Brain pericyte (primary cell): Measurements from ENCODE around the gene LRRC37A.
"Not testable (repeated sequence)": the region's sequence is repeated elsewhere in the genome, so short reads cannot be mapped to it uniquely, and the experiment has no call there.

Experiments used
- DNase-seq: peaks from one replicate; pipeline ENCODE4 v3.0.0-alpha.2; 2012; ENCODE audit warnings: low read depth, low spot score

Gene LRRC37A

DNA sequence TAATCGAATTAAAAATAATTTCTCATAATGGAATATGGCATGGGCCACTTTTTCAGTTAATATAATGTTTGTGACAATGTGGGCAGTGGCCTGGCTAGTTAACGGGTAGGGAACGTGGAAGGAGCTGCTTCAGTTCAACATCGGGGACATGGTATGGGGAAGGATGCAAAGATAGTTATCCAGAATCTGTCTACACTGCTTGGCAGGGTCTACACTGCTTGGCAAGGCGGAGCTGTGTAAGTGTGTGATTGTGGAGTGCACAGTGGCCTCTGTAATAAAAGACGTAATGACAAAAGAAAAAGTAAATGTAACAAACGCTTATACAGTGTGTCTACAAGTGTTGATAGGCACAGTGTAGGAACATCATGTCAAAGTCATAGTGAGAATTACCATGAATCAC, 7.3 kb upstream of the LRRC37A start:
- DNase-seq, result not testable (repeated sequence)

DNA sequence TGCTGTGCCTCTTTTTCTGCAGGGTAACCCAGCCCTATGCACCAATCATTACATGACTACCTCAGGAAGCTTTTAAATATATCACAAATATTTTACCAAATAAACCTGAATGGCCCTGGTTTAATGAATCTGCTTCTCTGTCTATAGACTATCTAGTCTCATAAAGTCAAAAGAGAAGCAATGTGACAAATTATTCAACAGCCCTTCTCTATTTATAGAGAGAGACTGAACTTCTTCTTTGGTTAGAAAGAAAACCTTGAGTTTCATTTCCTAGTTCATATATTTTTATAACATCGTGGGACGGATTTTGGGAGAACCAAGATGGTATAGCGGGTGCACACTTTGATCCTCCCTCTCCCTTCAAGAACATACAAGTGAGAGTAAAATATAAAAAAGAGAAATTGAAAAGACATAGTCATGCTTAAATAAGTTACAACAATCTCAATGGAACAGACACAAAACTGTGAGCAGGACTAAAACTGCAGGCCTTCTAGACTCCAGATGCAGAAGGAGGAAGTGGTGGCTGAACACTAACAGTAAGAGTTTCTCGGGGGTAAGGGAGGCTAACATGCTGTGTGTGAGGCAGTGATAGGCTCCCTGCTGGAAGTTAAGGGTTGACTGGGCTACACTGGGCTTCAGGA, 3.9 kb upstream of the LRRC37A start:
- not testable (repeated sequence) for DNase-seq

DNA sequence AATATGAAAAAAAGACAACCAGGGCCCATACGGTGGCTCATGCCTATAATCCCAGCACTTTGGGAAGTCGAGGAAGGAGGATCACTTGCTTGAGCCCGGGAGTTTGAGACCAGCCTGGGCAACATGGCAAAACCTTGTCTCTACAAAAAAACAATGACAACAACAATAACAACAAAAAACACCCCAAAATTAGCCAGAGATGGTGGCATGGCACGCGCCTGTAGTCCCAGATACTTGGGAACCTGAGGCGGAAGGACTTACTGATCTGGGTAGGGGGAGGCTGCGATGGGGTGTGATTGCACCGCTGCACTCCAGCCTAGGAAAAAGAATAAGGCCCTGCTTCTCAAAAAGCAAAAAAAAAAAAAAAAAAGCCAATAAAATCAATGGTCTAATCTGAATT, 3.3 kb upstream of the LRRC37A start:
- DNase-seq, result not testable (repeated sequence)

DNA sequence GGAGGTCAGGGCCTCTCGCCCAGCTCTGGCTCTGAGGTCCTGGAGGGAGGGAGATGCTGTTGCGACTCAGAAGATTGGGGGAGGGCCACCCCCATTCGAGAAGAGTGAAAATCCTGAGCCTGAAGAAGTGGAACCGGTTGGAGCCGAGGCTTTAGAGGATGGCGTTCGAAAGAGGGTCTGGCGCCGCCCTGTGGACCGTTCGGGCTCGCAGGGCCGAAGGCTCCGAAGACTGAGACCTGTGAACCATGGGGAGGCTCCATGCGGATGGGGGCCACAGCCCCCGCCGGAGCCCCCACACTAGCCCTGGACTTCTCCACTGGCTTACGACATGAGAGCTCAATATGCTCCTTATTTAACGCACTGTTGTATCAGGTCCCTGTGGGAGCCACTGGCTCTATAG, 46.3 kb downstream of the LRRC37A start:
- not testable (repeated sequence) for DNase-seq

DNA sequence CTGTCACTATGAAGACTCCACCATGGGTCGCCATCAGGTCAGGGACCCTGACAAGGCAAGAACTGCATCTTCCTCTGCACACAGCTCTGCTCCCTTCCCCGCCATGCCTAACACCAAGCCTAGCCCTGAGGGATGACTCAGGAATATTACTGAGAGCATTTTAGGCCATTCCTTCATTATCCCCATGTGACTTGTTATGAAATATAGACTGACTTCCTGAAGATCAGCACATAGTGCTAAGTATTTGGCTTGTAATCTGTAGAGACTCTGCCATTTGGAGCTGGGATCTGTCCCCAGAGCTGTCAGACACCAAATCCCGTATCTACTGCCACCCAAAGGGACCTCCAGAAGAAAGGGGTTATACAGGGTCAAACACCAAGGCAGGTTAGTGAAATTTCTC, 47.2 kb downstream of the LRRC37A start:
- DNase-seq, result not testable (repeated sequence)

DNA sequence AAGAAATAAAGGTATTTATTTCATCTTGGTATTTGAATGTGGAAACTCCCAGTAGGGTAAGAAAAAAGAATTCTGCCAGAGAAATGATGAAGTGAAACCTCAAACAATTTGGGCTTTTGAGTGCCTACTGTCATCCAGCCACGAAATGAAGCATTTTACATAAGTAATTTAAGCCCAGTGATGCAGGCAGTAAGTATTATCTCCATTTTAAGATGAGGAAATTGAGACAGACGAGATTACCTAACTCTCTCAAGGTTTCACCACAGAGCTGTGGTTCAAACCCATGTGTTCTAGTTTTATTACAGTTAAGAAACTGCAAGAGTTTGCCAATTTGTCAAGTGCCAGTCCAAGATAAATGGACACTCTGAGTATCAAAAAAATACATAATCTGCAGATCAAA, 53.4 kb downstream of the LRRC37A start:
- DNase-seq, result not testable (repeated sequence)

DNA sequence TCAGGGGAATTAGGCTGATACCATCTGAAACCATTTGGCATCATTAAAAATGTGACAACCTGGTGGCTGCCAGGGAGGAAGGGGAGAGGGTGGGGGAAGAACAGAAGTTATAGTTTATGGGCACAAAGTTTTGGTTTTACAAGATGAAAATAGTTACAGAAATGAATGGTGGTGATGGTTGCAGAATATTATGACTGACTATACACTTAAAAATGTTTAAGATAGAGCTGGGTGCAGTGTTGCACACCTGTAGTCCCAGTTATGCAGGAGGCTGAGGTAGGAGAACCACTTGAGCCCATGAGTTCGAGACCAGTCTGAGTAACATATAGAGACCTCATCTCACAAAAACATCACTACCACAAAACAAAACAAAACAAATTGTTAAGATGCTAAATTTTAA, 54.1 kb downstream of the LRRC37A start:
- not testable (repeated sequence) for DNase-seq

DNA sequence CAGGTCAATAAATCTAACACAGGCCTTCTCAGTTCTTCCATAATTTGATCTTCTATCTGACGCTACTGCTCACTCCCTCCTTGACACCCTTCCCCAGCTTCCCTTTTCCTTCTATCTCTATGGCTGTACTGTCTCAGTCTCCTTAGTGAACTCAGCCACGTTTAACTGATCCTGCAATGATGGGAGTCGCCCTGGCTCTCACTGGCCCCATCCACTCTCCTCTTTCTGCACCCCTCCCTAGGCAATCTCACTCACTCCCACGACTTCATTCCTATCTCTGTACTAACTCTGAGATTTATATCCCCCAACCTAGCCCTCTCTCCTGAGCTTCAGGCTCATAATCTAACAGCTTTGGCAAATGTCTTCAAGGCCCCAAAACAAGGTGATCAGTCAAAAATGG, 58.9 kb downstream of the LRRC37A start:
- DNase-seq, result not testable (repeated sequence)

DNA sequence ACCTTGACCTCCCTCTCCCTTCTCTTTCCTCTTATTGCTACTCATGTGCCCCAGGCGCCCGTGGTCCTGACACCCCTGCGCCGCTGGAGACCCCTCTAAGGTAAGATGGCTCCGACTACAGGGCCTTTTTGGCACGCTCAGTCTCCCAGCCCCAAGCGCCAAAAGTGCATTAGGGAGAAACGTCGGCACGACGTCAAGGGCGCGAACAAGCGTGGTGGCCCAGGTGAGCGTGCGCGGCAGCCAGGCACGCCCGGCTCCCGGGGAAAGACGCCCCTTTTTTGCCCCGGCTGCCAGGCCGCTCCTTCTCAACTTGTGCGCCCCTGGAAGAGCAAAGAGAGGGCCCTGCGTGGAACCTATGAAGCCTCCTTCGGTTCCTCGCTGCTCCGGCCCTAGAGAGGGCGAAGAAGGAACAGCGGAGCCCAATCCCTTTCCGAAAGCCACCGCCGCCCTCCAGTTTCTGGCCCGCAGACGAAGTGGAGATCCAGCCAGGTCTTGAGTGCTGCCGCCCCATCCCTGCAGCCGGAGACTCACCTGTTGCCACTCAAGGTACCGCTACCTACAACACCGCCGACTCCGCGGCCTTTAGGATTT, 66.3 kb downstream of the LRRC37A start:
- not testable (repeated sequence) for DNase-seq

DNA sequence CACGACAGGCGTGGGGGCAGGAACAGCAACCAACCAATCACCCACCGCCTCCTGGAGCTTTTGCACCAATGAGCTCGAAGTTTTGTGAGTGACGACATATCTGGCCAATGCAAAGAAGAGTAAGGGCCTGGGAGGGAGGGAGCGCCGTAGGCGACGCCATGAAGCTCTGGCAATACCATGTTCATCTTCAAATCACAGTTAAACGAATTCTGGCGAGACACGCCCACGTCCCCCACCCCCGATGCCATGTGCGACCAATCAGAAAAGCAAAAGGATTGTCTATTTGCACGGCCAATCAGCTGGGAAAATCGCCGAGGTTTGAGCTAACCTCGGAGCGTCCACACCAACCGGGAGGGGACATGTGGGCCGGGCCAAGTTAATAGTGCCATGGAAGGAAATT, 66.8 kb downstream of the LRRC37A start, which contains the start of gene ARL17B:
Gene ARL17B (minus strand): TSS at position 12 of the 400 bp plus-strand sequence. CDS start 3,369 bp downstream, outside the sequence.
- not testable (repeated sequence) for DNase-seq

DNA sequence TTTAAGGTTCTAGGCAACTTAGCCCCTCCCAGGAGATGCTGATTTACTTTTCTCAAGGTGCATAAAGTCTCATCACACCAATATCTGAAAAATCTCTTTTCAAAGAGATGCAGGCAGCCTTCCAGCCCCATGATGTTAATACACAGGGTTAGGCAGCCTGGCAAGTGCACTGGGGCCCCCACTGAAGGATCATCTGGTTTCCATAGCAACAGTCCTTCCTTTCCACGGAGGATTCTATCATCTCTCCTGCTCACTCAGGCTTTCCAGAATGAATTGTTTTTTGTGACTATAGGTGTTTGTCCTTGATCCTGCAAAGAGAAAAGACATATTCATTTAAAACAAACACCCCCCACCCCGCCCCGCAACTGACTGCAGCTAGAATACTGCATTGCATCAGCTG, 72.6 kb downstream of the LRRC37A start:
- not testable (repeated sequence) for DNase-seq

DNA sequence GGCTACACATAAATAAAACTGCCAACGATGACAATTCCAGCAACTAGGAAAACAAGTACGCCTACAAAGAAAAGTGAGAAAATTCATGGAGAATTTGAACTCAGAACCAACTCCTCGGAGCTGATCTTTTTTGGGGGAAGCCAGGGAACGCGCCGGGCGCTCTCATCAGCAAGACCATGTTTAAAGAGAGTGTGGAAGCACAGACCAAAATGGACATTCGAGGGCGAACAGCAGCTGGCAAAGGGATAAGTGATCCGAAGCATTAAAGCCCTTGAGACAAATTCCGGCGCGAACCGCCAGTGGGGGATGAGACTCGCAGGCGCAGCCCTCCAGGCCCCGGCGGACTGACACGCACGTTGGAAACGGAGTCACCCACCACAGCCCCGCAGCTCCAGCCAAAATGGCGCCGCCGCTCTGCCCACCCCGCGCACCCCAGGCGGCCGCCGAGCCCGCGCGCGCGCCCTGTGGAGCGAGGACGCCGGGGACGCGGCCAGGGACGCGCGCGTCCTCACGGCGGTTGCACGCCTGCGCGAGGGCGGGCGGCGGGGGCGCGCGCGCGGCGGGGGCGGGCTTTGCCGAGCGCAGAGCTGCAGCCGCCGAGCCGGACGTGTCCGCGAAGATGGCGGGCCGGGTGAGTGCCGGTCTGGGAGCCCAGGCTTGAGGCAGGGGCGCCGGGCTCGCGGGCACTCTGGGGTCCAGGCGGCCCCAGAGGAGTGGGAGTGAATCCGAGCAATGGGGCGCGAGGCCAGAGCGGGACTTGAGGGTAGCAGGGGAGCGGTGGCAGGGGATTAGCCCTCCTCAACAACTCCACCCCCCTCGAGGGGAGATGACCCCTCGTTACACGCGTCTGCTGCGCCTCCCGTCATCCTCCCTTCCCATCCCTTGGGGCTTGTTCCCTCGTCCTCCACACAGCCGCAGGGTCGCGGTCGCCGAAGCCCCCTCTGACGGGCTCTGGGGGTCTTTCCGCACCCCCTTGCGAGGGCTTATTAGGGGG, 77.6 kb downstream of the LRRC37A start:
- DNase-seq, result not testable (repeated sequence)

DNA sequence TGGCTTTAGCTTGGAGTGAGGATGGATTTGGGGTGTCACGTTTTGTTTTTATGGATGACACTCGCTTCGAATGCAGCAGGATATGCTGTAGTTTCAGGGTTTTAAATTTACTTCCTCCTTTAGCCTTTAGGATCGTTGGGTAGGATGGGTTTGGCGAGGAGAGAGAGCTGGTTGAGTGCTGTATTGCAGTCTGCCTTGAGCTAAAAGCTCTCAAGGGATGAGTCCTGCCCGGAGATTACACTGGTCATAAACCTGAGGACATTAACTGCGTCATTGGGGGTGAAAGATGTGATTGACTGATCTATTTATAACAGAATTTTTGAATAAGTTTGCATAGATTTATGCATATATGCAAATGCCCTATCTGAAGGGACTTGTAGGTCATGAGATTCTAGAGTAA, 78.5 kb downstream of the LRRC37A start:
- not testable (repeated sequence) for DNase-seq

DNA sequence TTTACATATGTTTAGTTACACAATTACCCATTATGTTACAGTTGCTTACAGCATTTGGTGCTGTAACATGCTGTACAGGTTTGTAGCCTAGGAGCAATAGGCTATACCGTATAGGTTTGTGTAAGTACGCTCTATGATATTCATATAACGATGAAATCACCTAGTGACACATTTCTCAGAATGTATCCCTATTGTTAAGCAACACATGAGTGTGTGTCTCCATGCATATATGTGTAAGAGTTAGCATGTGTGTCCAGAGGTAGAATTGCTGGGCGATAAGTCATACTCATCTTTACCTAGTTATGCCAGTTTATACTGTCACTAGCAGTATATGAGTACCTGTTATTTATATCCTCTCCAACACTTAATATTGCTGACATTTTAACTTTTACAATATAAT, 88.2 kb downstream of the LRRC37A start:
- DNase-seq, result not testable (repeated sequence)

DNA sequence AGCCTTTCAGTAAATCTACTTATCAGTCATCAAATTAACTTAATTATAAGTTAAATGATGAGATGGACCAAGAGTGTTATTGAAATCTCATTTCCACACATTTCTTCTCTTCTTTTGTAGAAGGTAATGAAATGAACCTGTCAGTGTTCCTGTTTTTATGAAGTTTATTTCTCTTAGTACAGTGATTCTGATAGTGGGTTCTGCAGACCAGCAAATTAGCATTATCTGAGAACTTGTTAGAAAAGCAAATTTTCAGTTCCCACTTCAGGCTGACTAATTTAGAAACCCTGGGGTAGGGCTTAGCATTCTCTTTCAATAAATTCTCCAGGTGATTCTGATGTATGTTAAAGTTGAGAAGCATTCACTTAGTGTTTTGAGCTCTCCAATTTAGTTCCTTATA, 90.6 kb downstream of the LRRC37A start:
- not testable (repeated sequence) for DNase-seq
